ENCODE data around the gene PXK.
"Not testable (repeated sequence)": the region's sequence is repeated elsewhere in the genome, so short reads cannot be mapped to it uniquely, and the experiment has no call there.

Gene PXK

DNA sequence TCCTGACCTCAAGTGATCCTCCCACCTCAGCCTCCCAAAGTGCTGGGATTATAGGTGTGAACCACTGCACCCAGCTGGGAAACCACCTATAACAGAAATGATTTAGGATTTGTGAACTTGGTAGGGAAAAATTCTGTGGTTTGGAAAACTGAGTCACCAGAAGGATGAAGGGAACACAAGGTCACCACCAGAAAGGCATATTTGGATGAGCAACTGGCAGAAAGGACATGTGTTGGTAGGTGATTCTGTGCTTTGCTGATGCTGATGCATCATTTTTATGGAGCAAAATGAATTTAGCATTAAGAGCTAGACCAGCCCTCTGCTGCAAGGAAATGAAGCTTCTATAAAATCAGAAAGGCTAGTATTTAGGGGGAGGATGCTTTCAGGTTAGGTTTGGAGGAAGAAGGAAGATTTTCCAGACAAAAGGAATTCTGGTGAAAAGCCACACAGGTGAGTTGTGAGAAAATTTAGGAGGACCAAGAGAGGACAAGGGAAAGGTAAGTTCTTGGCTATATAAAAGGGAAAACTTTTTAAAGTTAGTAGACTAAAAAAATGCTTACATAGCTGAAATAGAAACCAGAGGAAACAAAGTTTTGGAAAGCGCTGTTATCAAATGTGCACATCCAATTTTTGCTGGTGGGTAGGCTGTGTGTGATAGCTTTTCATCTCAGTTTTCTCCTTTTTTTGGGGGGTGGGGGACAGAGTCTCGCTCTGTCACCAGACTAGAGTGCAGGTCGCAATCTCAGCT lies 3.6 kb downstream of the PXK start:
- TF ChIP-seq CTCF (IDR thresholded peaks at IDR 0.05; ENCODE audit: insufficient read depth, low read length, poor library complexity, severe bottlenecking), result no peak
- no peak for DNase-seq (ENCODE audit: extremely low read depth, insufficient read length)
- no peak overlapping the region for H3K4me3 ChIP-seq (replicated peaks; ENCODE audit: low read depth, low read length)
- H3K36me3 ChIP-seq (ENCODE audit: control insufficient read depth, insufficient read depth, low read length), result no peaks in the 10 kb centered on the region
- no peaks in the 10 kb centered on the region for H3K27me3 ChIP-seq (replicated peaks; ENCODE audit: control insufficient read depth, insufficient read depth, low read length)

- H3K36me3 ChIP-seq (ENCODE audit: control insufficient read depth, insufficient read depth, low read length), result no peaks in the 10 kb centered on the region
- no peak for TF ChIP-seq CTCF (IDR thresholded peaks at IDR 0.05; ENCODE audit: insufficient read depth, low read length, poor library complexity, severe bottlenecking)
- no peak for DNase-seq (ENCODE audit: extremely low read depth, insufficient read length)
- H3K27me3 ChIP-seq (replicated peaks; ENCODE audit: control insufficient read depth, insufficient read depth, low read length), result no peaks in the 10 kb centered on the region
- no peak overlapping the region for H3K4me3 ChIP-seq (replicated peaks; ENCODE audit: low read depth, low read length)
Measured at GRCh38 chr3:58337190-58337589, 4.5 kb downstream of the PXK start.

DNA sequence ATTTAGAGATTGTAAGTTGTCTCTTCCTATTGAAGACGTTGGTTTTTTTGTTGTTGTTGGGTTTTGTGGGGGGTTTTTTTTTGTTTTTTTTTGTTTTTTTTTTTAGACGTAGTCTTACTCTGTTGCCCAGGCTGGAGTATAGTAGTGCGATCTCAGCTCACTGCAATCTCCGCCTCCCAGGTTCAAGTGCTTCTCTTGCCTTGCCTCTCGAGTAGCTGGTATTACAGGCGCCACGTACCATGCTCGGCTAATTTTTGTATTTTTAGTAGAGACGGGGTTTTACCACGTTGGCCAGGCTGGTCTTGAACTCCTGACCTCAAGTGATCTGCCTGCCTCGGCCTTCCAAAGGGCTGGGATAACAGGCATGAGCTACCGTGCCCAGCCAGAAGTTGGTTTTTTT lies 6.5 kb downstream of the PXK start:
- not testable (repeated sequence) for H3K36me3 ChIP-seq (ENCODE audit: control insufficient read depth, insufficient read depth, low read length); DNase-seq (ENCODE audit: extremely low read depth, insufficient read length); H3K27me3 ChIP-seq (replicated peaks; ENCODE audit: control insufficient read depth, insufficient read depth, low read length); H3K4me3 ChIP-seq (replicated peaks; ENCODE audit: low read depth, low read length)

- H3K27me3 ChIP-seq (replicated peaks; ENCODE audit: control insufficient read depth, insufficient read depth, low read length), result no peaks in the 10 kb centered on the region
- H3K4me3 ChIP-seq (replicated peaks; ENCODE audit: low read depth, low read length), result no peak overlapping the region
- no peak for DNase-seq (ENCODE audit: extremely low read depth, insufficient read length)
- no peak for TF ChIP-seq CTCF (IDR thresholded peaks at IDR 0.05; ENCODE audit: insufficient read depth, low read length, poor library complexity, severe bottlenecking)
- H3K36me3 ChIP-seq (ENCODE audit: control insufficient read depth, insufficient read depth, low read length), result no peaks in the 10 kb centered on the region
Measured at GRCh38 chr3:58340594-58341244, 8.0 kb downstream of the PXK start.

GRCh38 chr3:58341376-58341775 lies 8.7 kb downstream of the PXK start:
- no peaks in the 10 kb centered on the region for H3K36me3 ChIP-seq (ENCODE audit: control insufficient read depth, insufficient read depth, low read length)
- no peak for TF ChIP-seq CTCF (IDR thresholded peaks at IDR 0.05; ENCODE audit: insufficient read depth, low read length, poor library complexity, severe bottlenecking)
- DNase-seq (ENCODE audit: extremely low read depth, insufficient read length), result no peak
- no peak overlapping the region for H3K4me3 ChIP-seq (replicated peaks; ENCODE audit: low read depth, low read length)
- H3K27me3 ChIP-seq (replicated peaks; ENCODE audit: control insufficient read depth, insufficient read depth, low read length), result no peaks in the 10 kb centered on the region

GRCh38 chr3:58342676-58343075 lies 10.0 kb downstream of the PXK start:
- no peak for DNase-seq (ENCODE audit: extremely low read depth, insufficient read length)
- Histone ChIP-seq H3K36me3 (ENCODE audit: control insufficient read depth, insufficient read depth, low read length) (no peaks in the 10 kb centered on the region), H3K4me3 (replicated peaks; ENCODE audit: low read depth, low read length) (no peak overlapping the region)

More at GRCh38 chr3:58342676-58343075, 10.0 kb downstream of the PXK start:
- H3K27me3 ChIP-seq (replicated peaks; ENCODE audit: control insufficient read depth, insufficient read depth, low read length), result no peaks in the 10 kb centered on the region
- no peak for TF ChIP-seq CTCF (IDR thresholded peaks at IDR 0.05; ENCODE audit: insufficient read depth, low read length, poor library complexity, severe bottlenecking)
